ENCODE results near the gene CYP2A13. TPM values are rescaled to one million over a fixed set of nuclear protein-coding genes. Genes with fewer than 3 reads are reported as not detected.

CYP2A13 gene
- total RNA-seq, result not detected in 2 replicates

GRCh38 chr19:41088151-41088550, at the start of gene CYP2A13:
CYP2A13 (plus strand) TSS chr19:41088451; CDS start chr19:41088472, 21 bp downstream.

GRCh38 chr19:41114132-41114531, 25.9 kb downstream of the CYP2A13 start, which contains the start of gene CYP2F1:
CYP2F1 (plus strand) TSS chr19:41114432; CDS start chr19:41116189, 1,757 bp downstream.

Other genes starting within 250 kb of the CYP2A13 start
- gene CYP2A6, start 238.0 kb upstream of the CYP2A13 start, total RNA-seq, result not detected in 2 replicates
- gene CYP2A7, start 206.2 kb upstream of the CYP2A13 start, total RNA-seq, result not detected in 2 replicates
- not detected in 2 replicates for gene CYP2B6, start 97.2 kb upstream of the CYP2A13 start, total RNA-seq
- gene CYP2F1, start 26.0 kb downstream of the CYP2A13 start, total RNA-seq, result not detected in 2 replicates
- gene CYP2S1, start 104.8 kb downstream of the CYP2A13 start, total RNA-seq, result 12.2 and 67.0 TPM in 2 replicates
- 265 and 531 TPM in 2 replicates for gene AXL, start 130.8 kb downstream of the CYP2A13 start, total RNA-seq
- 98.3 and 157 TPM in 2 replicates for gene HNRNPUL1, start 175.9 kb downstream of the CYP2A13 start, total RNA-seq
- gene CCDC97, start 221.7 kb downstream of the CYP2A13 start, total RNA-seq, result 9.7 and 13.8 TPM in 2 replicates